Measurements from ENCODE around the gene ACTR1B. TPM values are rescaled to one million over a fixed set of nuclear protein-coding genes. Genes with fewer than 3 reads are reported as not detected.
"Not testable (repeated sequence)": the region's sequence is repeated elsewhere in the genome, so short reads cannot be mapped to it uniquely, and the experiment has no call there.

ACTR1B gene
- total RNA-seq (10 to 100 TPM; 36.4 to 80.0 TPM), polyA plus RNA-seq (10 to 100 TPM; 60.9 to 62.9 TPM)
- long read RNA-seq, donor 1, transcript ACTR1B-201 (11 exons, 2,243 nt): major isoform, 14 of 14 reads
- long read RNA-seq, donor 1, partial matches to known transcripts: 0 of 14 reads
- long read RNA-seq, donor 1, other reads (novel, unspliced or antisense): 0 of 14 reads
- long read RNA-seq, donor 2, partial matches to known transcripts: 6 of 10 reads
- long read RNA-seq, donor 2, other reads (novel, unspliced or antisense): 0 of 10 reads
- long read RNA-seq, donor 3, partial matches to known transcripts: 0 of 4 reads
- long read RNA-seq, donor 3, other reads (novel, unspliced or antisense): 0 of 4 reads
- long read RNA-seq, donor 4, transcript ACTR1B-201 (11 exons, 2,243 nt): major isoform, 6 of 18 reads
- long read RNA-seq, donor 4, partial matches to known transcripts: 12 of 18 reads
- long read RNA-seq, donor 4, other reads (novel, unspliced or antisense): 0 of 18 reads
- long read RNA-seq, donor 5, transcript ACTR1B-201 (11 exons, 2,243 nt): major isoform, 11 of 11 reads
- long read RNA-seq, donor 5, partial matches to known transcripts: 0 of 11 reads
- long read RNA-seq, donor 5, other reads (novel, unspliced or antisense): 0 of 11 reads

DNA sequence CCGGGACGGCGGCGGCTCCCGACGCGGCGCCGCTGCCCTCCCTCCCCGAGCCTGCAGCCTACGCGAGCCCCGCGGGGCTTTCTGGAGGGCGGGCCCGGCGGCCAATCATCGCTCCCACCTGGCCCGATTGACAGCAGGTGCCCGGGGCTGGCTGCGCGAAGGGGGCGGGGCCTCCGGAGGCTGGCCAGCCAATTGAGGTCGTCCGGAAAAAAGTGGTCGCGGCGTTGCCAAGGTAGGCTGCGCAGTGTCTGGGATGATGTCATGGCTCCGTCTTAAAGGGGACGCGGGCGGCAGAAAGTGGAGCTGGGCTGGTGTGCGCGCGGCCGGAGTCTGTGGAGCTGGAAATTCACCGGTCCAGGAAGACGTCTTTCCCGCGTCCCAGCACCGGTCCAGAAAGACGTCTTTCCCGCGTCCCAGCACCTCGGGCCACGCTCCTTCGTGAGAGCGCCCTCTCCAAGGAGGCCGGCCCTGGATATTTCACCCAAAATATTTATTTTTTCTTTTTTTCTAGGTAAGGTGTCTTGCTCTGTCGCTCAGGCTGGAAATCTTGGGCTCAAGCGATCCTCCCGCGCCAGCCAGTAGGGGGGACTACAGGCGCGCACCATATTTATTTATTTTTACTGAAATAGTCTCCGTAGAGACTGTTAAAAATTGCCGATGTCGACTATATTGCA lies at the start of gene ACTR1B:
Gene ACTR1B, minus strand, starts transcription at position 83 of the 674 bp plus-strand sequence. CDS start 154 bp downstream, outside the sequence.
- Histone ChIP-seq H3K4me1 (ENCODE audit: control insufficient read depth in 5 of 5, insufficient read depth in 5 of 5, low read length in 5 of 5) (peaks cover 3 to 12% (median 7%) of the 10 kb centered on the region in 5 donors), H3K27ac (ENCODE audit: low read depth in 1 of 2, low read length in 1 of 2) (peak within 1 kb of the TSS; percentile 97 to 99), H3K36me3 (ENCODE audit: control insufficient read depth in 4 of 4, insufficient read depth in 4 of 4, low read length in 4 of 4) (peaks cover 0 to 10% (median 1%) of the 10 kb centered on the region in 4 donors), H3K27me3 (ENCODE audit: control insufficient read depth in 3 of 3, insufficient read depth in 3 of 3, low read length in 2 of 3) (no peaks in the 10 kb centered on the region), H3K4me3 (peak within 1 kb of the TSS; percentile 76), H3K9ac (ENCODE audit: insufficient read depth in 1 of 2, low read length in 2 of 2) (peak within 1 kb of the TSS; percentile 75 to 90), H3K9me3 (ENCODE audit: control insufficient read depth in 4 of 4, insufficient read depth in 3 of 4, low read length in 3 of 4) (no peaks in the 10 kb centered on the region)
- TF ChIP-seq, protein P1, sequence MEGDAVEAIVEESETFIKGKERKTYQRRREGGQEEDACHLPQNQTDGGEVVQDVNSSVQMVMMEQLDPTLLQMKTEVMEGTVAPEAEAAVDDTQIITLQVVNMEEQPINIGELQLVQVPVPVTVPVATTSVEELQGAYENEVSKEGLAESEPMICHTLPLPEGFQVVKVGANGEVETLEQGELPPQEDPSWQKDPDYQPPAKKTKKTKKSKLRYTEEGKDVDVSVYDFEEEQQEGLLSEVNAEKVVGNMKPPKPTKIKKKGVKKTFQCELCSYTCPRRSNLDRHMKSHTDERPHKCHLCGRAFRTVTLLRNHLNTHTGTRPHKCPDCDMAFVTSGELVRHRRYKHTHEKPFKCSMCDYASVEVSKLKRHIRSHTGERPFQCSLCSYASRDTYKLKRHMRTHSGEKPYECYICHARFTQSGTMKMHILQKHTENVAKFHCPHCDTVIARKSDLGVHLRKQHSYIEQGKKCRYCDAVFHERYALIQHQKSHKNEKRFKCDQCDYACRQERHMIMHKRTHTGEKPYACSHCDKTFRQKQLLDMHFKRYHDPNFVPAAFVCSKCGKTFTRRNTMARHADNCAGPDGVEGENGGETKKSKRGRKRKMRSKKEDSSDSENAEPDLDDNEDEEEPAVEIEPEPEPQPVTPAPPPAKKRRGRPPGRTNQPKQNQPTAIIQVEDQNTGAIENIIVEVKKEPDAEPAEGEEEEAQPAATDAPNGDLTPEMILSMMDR (IDR thresholded peaks at IDR 0.05; ENCODE audit: control extremely low read depth, extremely low read depth): no peak
- 0% methylated on average over 51 to 60 of the region's 60 CpGs for WGBS, 2 donors
- ATAC-seq (ENCODE audit: insufficient read depth, low FRiP score) (peak; percentile 95), DNase-seq (peak; percentile 98 to 99 (median 98))

DNA sequence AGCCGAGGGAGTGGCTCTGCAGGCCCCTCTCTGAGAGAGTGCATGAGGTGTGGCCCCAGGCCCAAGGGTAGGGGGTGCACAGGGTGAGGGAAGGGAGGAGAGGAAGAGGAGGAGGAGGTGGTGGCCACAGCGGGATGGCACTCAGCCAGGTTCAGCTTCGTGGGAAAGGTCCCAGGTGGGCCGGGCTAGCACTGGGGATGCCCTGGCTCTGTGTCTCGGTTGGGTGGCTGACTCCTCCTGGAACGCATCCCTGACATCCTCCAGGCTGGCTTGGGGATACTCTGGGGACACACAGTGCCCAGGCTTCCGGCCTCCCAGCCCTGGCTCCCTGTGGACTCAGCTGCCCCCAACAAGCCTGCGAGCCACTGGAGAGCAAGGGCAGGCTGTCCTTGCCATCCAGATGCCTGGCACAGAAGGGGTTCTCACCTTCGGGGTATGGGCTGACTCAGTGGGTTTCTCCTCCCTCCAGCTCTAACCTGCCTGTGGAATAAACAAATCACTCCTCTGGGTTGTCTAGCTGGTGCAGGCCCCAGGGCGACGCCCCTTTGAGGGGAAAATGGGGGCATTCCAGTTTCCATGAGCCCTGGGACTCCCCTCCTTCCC lies 49.0 kb upstream of the ACTR1B start:
- Histone ChIP-seq H3K4me1 (ENCODE audit: control insufficient read depth in 5 of 5, insufficient read depth in 5 of 5, low read length in 5 of 5) (no peaks in the 10 kb centered on the region), H3K9me3 (ENCODE audit: control insufficient read depth in 4 of 4, insufficient read depth in 3 of 4, low read length in 3 of 4) (no peaks in the 10 kb centered on the region), H3K4me3 (no peak overlapping the region), H3K36me3 (ENCODE audit: control insufficient read depth in 4 of 4, insufficient read depth in 4 of 4, low read length in 4 of 4) (no peaks in the 10 kb centered on the region), H3K27me3 (ENCODE audit: control insufficient read depth in 3 of 3, insufficient read depth in 3 of 3, low read length in 2 of 3) (no peaks in the 10 kb centered on the region), H3K9ac (ENCODE audit: insufficient read depth in 1 of 2, low read length in 2 of 2) (no peak overlapping the region), H3K27ac (ENCODE audit: low read depth in 1 of 2, low read length in 1 of 2) (no peak overlapping the region)
- DNase-seq (no peak), ATAC-seq (ENCODE audit: insufficient read depth, low FRiP score) (no peak)
- 72 to 75% methylated on average over 11 of the region's 11 CpGs for WGBS, 2 donors
- TF ChIP-seq, protein P1 (IDR thresholded peaks at IDR 0.05; ENCODE audit: control extremely low read depth, extremely low read depth): no peak

DNA sequence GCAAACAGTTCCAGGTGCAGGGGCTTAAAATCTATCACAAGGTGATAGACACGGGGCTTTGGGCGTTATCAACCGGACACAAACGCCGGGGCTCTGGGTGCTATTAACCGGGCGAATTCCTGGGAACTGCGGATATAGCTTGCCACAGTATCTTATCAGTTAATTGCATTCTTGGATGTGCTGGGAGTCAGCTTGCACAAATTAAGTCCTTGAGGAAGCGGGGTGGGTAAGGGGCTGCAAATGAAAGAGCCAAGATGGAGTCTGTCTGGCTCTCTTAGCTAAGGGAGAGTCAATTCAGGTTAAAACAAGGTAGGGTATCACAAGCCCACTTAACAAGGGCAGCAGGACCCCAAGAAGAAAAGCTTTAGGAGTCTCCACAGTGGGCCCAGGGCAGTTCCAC lies 48.3 kb upstream of the ACTR1B start:
- H3K9me3 ChIP-seq (ENCODE audit: control insufficient read depth in 4 of 4, insufficient read depth in 3 of 4, low read length in 3 of 4); DNase-seq; H3K4me1 ChIP-seq (ENCODE audit: control insufficient read depth in 5 of 5, insufficient read depth in 5 of 5, low read length in 5 of 5); ATAC-seq (ENCODE audit: insufficient read depth, low FRiP score); H3K27me3 ChIP-seq (ENCODE audit: control insufficient read depth in 3 of 3, insufficient read depth in 3 of 3, low read length in 2 of 3); H3K36me3 ChIP-seq (ENCODE audit: control insufficient read depth in 4 of 4, insufficient read depth in 4 of 4, low read length in 4 of 4); H3K9ac ChIP-seq (ENCODE audit: insufficient read depth in 1 of 2, low read length in 2 of 2); H3K27ac ChIP-seq (ENCODE audit: low read depth in 1 of 2, low read length in 1 of 2); H3K4me3 ChIP-seq: not testable (repeated sequence)
- 69 to 86% methylated on average over 9 of the region's 9 CpGs for WGBS, 2 donors

DNA sequence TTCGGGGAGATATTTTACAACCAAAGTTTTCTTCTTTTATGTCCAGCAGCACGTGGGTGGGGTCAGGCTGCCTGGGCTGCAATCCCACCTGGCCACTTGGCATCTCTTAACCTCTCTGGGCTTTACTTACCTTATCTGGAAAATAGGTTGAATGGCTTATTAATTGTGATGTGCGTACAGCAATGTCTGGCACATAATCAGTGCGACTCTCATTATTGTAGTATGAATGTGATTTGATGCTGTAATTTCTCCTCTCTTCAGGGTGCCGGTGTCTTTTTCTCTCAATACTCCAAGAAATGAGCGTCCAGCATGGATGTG lies 47.5 kb upstream of the ACTR1B start:
- DNase-seq (no peak), ATAC-seq (ENCODE audit: insufficient read depth, low FRiP score) (no peak)
- TF ChIP-seq, protein P1 (IDR thresholded peaks at IDR 0.05; ENCODE audit: control extremely low read depth, extremely low read depth): no peak
- no peaks in the 10 kb centered on the region for H3K4me1 ChIP-seq (ENCODE audit: control insufficient read depth in 5 of 5, insufficient read depth in 5 of 5, low read length in 5 of 5)
- no peak overlapping the region for H3K4me3 ChIP-seq
- no peaks in the 10 kb centered on the region for H3K36me3 ChIP-seq (ENCODE audit: control insufficient read depth in 4 of 4, insufficient read depth in 4 of 4, low read length in 4 of 4)
- no peaks in the 10 kb centered on the region for H3K27me3 ChIP-seq (ENCODE audit: control insufficient read depth in 3 of 3, insufficient read depth in 3 of 3, low read length in 2 of 3)
- no peak overlapping the region for H3K9ac ChIP-seq (ENCODE audit: insufficient read depth in 1 of 2, low read length in 2 of 2)
- H3K27ac ChIP-seq (ENCODE audit: low read depth in 1 of 2, low read length in 1 of 2): no peak overlapping the region
- WGBS, 2 donors: 85 to 92% methylated on average over 6 of the region's 6 CpGs
- no peaks in the 10 kb centered on the region for H3K9me3 ChIP-seq (ENCODE audit: control insufficient read depth in 4 of 4, insufficient read depth in 3 of 4, low read length in 3 of 4)

Data from lung (tissue), 16 donors.